ENCODE measurements around the gene CACUL1. TPM values are rescaled to one million over a fixed set of nuclear protein-coding genes. Genes with fewer than 3 reads are reported as not detected.
"Not testable (repeated sequence)": the region's sequence is repeated elsewhere in the genome, so short reads cannot be mapped to it uniquely, and the experiment has no call there.

The CACUL1 gene
- total RNA-seq, 6 experiments from 2014 or later, result 15.5 to 26.4 (median 17.8) TPM

- intact Hi-C loops (cut with DNase I), result no loop called here
- H3K4me3 ChIP-seq, result no peak overlapping the region
- H3K36me3 ChIP-seq, result peaks cover 0 to 5% (median 0%) of the 10 kb centered on the region in 4 donors
- no peaks in the 10 kb centered on the region for H3K9me3 ChIP-seq
- TF ChIP-seq CTCF (IDR thresholded peaks at IDR 0.05), result no peak
- TF ChIP-seq POLR2A (IDR thresholded peaks at IDR 0.05), result no peak
- 74% methylated on average over 6 of the region's 6 CpGs for WGBS (ENCODE audit: insufficient coverage, low coverage, low lambda C conversion rate, missing lambda C conversion rate)
- no peaks in the 10 kb centered on the region for H3K27me3 ChIP-seq
- DNase-seq (no peak), ATAC-seq (no peak)
- H3K4me1 ChIP-seq, result no peaks in the 10 kb centered on the region
- H3K27ac ChIP-seq, result no peak overlapping the region
Measured at GRCh38 chr10:118672153-118672552, 82.6 kb downstream of the CACUL1 start.

- H3K27me3 ChIP-seq; H3K27ac ChIP-seq; DNase-seq; H3K9me3 ChIP-seq; H3K36me3 ChIP-seq; intact Hi-C loops (cut with DNase I); H3K4me3 ChIP-seq; ATAC-seq; H3K4me1 ChIP-seq: not testable (repeated sequence)
- WGBS (ENCODE audit: insufficient coverage, low coverage, low lambda C conversion rate, missing lambda C conversion rate), result 69% methylated on average over 2 of the region's 3 CpGs
Measured at GRCh38 chr10:118671221-118671620, 83.5 kb downstream of the CACUL1 start.

- intact Hi-C loops (cut with DNase I), result no loop called here
- no peak overlapping the region for H3K27ac ChIP-seq
- DNase-seq (no peak), ATAC-seq (no peak)
- TF ChIP-seq CTCF (IDR thresholded peaks at IDR 0.05) (no peak), POLR2A (IDR thresholded peaks at IDR 0.05) (no peak)
- peaks cover 0 to 4% (median 0%) of the 10 kb centered on the region in 4 donors for H3K36me3 ChIP-seq
- WGBS (ENCODE audit: insufficient coverage, low coverage, low lambda C conversion rate, missing lambda C conversion rate), result 86% methylated on average over 5 of the region's 11 CpGs
- H3K9me3 ChIP-seq, result no peaks in the 10 kb centered on the region
- H3K27me3 ChIP-seq, result no peaks in the 10 kb centered on the region
- H3K4me3 ChIP-seq, result no peak overlapping the region
- no peaks in the 10 kb centered on the region for H3K4me1 ChIP-seq
Measured at GRCh38 chr10:118670472-118671124, 84.2 kb downstream of the CACUL1 start.

- intact Hi-C loops (cut with DNase I), result no loop called here
- no peak overlapping the region for H3K4me3 ChIP-seq
- H3K27ac ChIP-seq, result no peak overlapping the region
- no peaks in the 10 kb centered on the region for H3K27me3 ChIP-seq
- DNase-seq, result no peak
- no peaks in the 10 kb centered on the region for H3K9me3 ChIP-seq
- no CpG with 5 or more reads among the region's 3 CpGs for WGBS (ENCODE audit: insufficient coverage, low coverage, low lambda C conversion rate, missing lambda C conversion rate)
- no peaks in the 10 kb centered on the region for H3K4me1 ChIP-seq
- no peak for ATAC-seq
- TF ChIP-seq CTCF (IDR thresholded peaks at IDR 0.05) (no peak), POLR2A (IDR thresholded peaks at IDR 0.05) (no peak)
- H3K36me3 ChIP-seq, result no peaks in the 10 kb centered on the region
Measured at GRCh38 chr10:118669835-118670234, 84.9 kb downstream of the CACUL1 start.

- TF ChIP-seq CTCF (IDR thresholded peaks at IDR 0.05), result no peak
- no peak for TF ChIP-seq POLR2A (IDR thresholded peaks at IDR 0.05)
- ATAC-seq (peak in 1 of 4 donors; percentile 27), DNase-seq (no peak)
- Histone ChIP-seq H3K36me3 (no peaks in the 10 kb centered on the region), H3K27ac (no peak overlapping the region), H3K4me1 (no peaks in the 10 kb centered on the region), H3K4me3 (no peak overlapping the region), H3K9me3 (no peaks in the 10 kb centered on the region), H3K27me3 (no peaks in the 10 kb centered on the region)
- 27% methylated on average over 15 of the region's 20 CpGs for WGBS (ENCODE audit: insufficient coverage, low coverage, low lambda C conversion rate, missing lambda C conversion rate)
- intact Hi-C loops (cut with DNase I), result no loop called here
Measured at GRCh38 chr10:118669020-118669791, 85.6 kb downstream of the CACUL1 start.
